Ovary (tissue), 3 donors: ENCODE measurements around the gene MAPK8.

Source experiments
- POLR2A ChIP-seq: fragments of 450-650 bp; IDR thresholded peaks from one replicate; pipeline ENCODE4 v1.6.1; 2017; ENCODE audit warnings: antibody characterized with exemption, mild to moderate bottlenecking, moderate library complexity
- TF ChIP-seq, protein P1 (sequence below), 3 donors: fragments of 450-650 bp in 2 of 3; fragments of 200-600 bp in 1 of 3; IDR thresholded peaks; one replicate each; pipeline versions ENCODE4 v1.5.1 to v1.8.0; 2016 to 2022; ENCODE audit warnings: antibody characterized with exemption in 3 of 3, mild to moderate bottlenecking in 1 of 3
- donor health status: DM: no; HTN: no; CAD: no.

DNA sequence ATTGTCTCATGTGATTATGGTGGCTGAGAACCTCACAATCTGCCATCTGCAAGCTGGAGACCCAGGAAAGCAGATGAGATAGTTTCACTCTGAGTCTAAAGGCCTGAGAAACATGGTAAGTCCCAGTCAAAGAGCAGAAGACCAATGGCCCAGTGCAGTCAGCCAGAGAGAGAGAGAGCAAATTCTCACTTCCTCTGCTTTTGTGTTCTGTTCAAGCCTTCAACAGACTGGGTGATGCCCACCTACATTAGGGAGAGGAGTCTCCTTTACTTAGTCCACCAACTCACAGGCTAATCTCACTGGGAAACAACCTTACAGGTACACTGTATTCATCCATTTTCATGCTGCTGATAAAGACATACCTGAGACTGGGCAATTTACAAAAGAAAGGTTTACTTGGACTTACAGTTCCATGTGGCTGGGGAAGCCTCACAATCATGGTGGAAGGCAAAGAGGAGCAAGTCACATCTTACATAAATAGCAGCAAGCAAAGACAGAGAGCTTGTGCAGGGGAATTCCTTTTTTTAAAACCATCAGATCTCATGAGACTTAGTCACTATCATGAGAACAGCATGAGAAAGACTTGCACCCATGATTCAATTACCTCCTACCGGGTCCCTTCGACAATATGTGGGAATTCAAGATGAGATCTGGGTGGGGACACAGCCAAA lies 27.3 kb upstream of the MAPK8 start:
- TF ChIP-seq, protein P1, sequence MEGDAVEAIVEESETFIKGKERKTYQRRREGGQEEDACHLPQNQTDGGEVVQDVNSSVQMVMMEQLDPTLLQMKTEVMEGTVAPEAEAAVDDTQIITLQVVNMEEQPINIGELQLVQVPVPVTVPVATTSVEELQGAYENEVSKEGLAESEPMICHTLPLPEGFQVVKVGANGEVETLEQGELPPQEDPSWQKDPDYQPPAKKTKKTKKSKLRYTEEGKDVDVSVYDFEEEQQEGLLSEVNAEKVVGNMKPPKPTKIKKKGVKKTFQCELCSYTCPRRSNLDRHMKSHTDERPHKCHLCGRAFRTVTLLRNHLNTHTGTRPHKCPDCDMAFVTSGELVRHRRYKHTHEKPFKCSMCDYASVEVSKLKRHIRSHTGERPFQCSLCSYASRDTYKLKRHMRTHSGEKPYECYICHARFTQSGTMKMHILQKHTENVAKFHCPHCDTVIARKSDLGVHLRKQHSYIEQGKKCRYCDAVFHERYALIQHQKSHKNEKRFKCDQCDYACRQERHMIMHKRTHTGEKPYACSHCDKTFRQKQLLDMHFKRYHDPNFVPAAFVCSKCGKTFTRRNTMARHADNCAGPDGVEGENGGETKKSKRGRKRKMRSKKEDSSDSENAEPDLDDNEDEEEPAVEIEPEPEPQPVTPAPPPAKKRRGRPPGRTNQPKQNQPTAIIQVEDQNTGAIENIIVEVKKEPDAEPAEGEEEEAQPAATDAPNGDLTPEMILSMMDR (IDR thresholded peaks at IDR 0.05), result no peak
- no peak for TF ChIP-seq POLR2A
